GM11168 (cell line): ENCODE results near the gene ATP6V0A4.

Experiments used
- in situ Hi-C: fragments of 300-500 bp; cut with MboI; formaldehyde crosslinking; loops from one replicate; pipeline ENCODE4 v1.12.0; 2022; ENCODE audit warnings: low sequenced_read_pairs; ENCODE audit not compliant: unreplicated experiment

Gene ATP6V0A4

GRCh38 chr7:138753610-138754009, 44.4 kb downstream of the ATP6V0A4 start:
- in situ Hi-C loops: no loop called here

- in situ Hi-C loops: no loop called here
These were observed 44.9 kb downstream of the ATP6V0A4 start for GRCh38 chr7:138753150-138753518.

GRCh38 chr7:138752518-138753149, 45.4 kb downstream of the ATP6V0A4 start:
- in situ Hi-C loops: no loop called here

GRCh38 chr7:138750901-138751464, 47.0 kb downstream of the ATP6V0A4 start:
- in situ Hi-C loops: no loop called here

GRCh38 chr7:138750473-138750872, 47.5 kb downstream of the ATP6V0A4 start:
- in situ Hi-C loops: no loop called here

- in situ Hi-C loops: loop anchor here (25.0 kb wide), 1 partner anchor 288 kb away; the partner anchor contains the start of gene TRIM24
These were observed 48.0 kb downstream of the ATP6V0A4 start for GRCh38 chr7:138749960-138750359.

- in situ Hi-C loops: loop anchor here (25.0 kb wide), 1 partner anchor 286 kb away; the partner anchor contains the start of gene TRIM24
These were observed 49.3 kb downstream of the ATP6V0A4 start for GRCh38 chr7:138748666-138749065.

GRCh38 chr7:138746073-138746472, 51.9 kb downstream of the ATP6V0A4 start:
- in situ Hi-C loops: loop anchor here (25.0 kb wide), 1 partner anchor 284 kb away; the partner anchor contains the start of gene TRIM24

GRCh38 chr7:138745189-138745588, 52.8 kb downstream of the ATP6V0A4 start:
- in situ Hi-C loops: loop anchor here (25.0 kb wide), 1 partner anchor 283 kb away; the partner anchor contains the start of gene TRIM24

GRCh38 chr7:138741453-138741735, 56.6 kb downstream of the ATP6V0A4 start:
- in situ Hi-C loops: loop anchor here (25.0 kb wide), 1 partner anchor 279 kb away; the partner anchor contains the start of gene TRIM24

- in situ Hi-C loops: loop anchor here (10.0 to 25.0 kb wide), 2 partner anchors 278 to 575 kb away; partner anchors contain the start of gene TRIM24
These were observed 58.1 kb downstream of the ATP6V0A4 start for GRCh38 chr7:138739859-138740258.

GRCh38 chr7:138738551-138739335, 59.3 kb downstream of the ATP6V0A4 start:
- in situ Hi-C loops: loop anchor here (10.0 to 25.0 kb wide), 2 partner anchors 276 to 574 kb away; partner anchors contain the start of gene TRIM24

GRCh38 chr7:138738114-138738513, 59.9 kb downstream of the ATP6V0A4 start:
- in situ Hi-C loops: loop anchor here (10.0 to 25.0 kb wide), 2 partner anchors 276 to 573 kb away; partner anchors contain the start of gene TRIM24

- in situ Hi-C loops: loop anchor here (10.0 to 25.0 kb wide), 2 partner anchors 273 to 571 kb away; partner anchors contain the start of gene TRIM24
These were observed 62.6 kb downstream of the ATP6V0A4 start for GRCh38 chr7:138735399-138735798.

GRCh38 chr7:138731733-138732132, 66.3 kb downstream of the ATP6V0A4 start:
- in situ Hi-C loops: loop anchor here (10.0 to 25.0 kb wide), 2 partner anchors 269 to 567 kb away; partner anchors contain the start of gene TRIM24

GRCh38 chr7:138729444-138729843, 68.6 kb downstream of the ATP6V0A4 start:
- in situ Hi-C loops: loop anchor here (25.0 kb wide), 1 partner anchor 267 kb away; the partner anchor contains the start of gene TRIM24

- in situ Hi-C loops: loop anchor here (25.0 kb wide), 1 partner anchor 265 kb away; the partner anchor contains the start of gene TRIM24
These were observed 70.5 kb downstream of the ATP6V0A4 start for GRCh38 chr7:138727336-138728099.

- in situ Hi-C loops: loop anchor here (25.0 kb wide), 1 partner anchor 264 kb away; the partner anchor contains the start of gene TRIM24
These were observed 71.7 kb downstream of the ATP6V0A4 start for GRCh38 chr7:138726288-138726687.

- in situ Hi-C loops: no loop called here
These were observed 77.7 kb downstream of the ATP6V0A4 start for GRCh38 chr7:138720286-138720685.

GRCh38 chr7:138716889-138717288, 81.1 kb downstream of the ATP6V0A4 start:
- in situ Hi-C loops: no loop called here
